Activated CD4-positive, CD25-positive, alpha-beta regulatory T cell treated with anti-CD3 and anti-CD28 coated beads, Interleukin-2, amount 50 U/mL, for 16 hours (primary cell): ENCODE measurements around the gene ATRNL1.
"Not testable (repeated sequence)": the region's sequence is repeated elsewhere in the genome, so short reads cannot be mapped to it uniquely, and the experiment has no call there.

ENCODE experiments used
- DNase-seq: peaks from one replicate; pipeline ENCODE4 v3.0.0-alpha.2; 2020; ENCODE audit warnings: low read depth, low spot score

ATRNL1 gene

DNA sequence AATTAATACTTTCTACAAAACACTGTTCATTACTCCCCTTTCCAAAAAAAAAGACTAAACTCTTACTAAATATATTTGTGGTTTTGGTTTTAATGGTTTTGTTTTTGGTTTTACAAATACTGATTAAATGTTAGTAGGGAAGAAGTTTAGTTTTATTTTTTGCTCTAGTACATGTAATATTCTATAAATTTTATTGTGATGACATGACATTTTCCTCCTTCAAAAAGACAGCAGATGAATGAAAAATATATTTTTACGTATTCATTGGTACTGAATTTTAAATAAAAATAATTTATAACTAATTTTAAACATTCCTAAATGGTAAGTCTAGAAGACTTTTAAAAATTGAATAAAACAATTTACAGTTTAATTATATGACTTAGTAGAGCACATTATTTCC lies 667.0 kb downstream of the ATRNL1 start:
- no peak for DNase-seq

DNA sequence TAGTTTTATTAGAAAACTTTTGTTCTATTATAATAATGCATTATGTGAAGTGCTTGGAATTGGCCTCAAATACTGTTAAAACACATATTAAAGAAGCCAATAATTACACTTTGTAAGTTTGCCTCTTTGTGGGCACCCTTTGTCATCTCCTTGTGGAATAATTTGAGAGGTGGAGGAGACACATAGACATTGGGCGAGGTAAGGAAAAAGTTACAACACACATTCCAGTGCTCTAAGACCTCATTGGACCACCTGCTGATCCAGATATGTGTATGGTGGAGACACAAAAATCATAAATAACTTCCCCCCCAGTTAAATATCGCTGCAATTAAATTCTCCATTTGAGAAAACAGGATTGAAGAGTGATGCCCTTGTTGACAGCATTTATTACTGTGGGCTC lies 668.0 kb downstream of the ATRNL1 start:
- no peak for DNase-seq

DNA sequence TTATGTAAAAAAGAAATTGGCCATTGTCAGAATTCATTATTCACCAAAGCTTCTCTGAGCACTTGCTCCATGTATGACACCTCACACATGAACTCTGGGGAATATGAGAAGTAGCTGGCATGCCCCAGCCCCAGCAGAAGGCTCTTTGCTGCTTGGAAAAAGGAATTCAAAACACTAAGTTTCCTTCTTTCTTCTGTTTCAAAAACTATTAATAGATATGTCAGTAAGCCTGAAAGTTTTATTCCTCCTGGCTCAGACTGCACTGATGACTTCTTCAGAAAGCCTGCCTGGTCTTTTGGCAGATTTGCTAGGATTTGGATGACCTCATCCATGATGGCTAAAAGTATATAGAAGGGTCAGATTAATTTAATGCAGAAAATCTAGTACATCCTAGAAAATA lies 668.9 kb downstream of the ATRNL1 start:
- DNase-seq: no peak

DNA sequence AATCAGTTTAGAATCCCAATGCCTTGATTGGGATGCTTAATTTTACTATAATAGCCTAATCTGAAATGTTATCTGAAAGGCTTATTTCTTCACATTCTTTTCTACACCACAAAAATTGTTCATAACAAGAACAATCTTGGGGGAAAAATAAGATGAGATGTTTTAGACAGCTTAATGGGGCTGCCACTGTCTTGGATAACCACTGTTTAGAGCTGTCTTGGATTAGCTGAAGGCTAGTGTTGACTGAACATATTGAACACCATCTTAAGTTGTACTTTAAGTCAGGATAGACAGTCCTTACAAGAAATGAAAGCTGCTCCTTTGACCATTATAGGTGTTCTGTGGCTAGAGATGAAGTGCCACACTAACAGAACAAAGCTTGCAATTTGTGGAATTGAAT lies 678.6 kb downstream of the ATRNL1 start:
- DNase-seq: no peak

DNA sequence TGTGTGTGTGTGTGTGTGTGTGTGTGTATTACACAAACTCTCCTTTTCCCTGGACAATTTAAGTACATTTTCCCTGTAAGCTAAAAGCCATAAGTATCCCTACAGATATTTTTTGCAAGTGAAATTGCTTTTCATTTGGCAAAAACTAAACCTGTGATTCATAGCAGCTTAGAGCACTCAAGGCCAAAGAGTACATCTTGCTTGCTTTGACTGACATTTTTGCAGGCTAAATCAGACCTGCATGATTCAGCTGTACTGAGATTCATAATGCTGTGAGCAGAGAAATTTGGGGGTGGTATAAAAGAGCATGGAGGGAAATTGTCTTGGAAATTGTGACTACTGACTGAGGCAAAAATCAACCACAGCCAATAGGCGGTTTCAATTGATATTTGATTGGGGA lies 679.4 kb downstream of the ATRNL1 start:
- no peak for DNase-seq

DNA sequence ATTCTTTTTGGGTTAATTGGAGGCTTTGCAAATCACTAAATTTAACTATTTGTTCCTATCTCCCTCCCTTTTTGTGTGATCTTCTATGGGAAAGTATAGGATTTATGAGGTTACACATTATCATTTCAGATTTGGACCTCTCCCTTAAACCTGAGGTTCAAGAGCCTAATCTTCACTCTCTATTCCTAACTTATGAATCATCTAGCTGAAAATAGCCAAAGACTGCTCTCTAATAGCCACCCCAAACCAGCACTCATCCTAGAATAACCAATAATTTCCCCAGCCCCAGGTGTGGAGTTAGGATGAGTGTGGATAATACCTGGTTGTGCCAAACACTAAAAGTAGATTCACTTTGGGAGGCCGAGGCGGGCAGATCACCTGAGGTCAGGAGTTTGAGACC lies 680.7 kb downstream of the ATRNL1 start:
- DNase-seq: no peak

DNA sequence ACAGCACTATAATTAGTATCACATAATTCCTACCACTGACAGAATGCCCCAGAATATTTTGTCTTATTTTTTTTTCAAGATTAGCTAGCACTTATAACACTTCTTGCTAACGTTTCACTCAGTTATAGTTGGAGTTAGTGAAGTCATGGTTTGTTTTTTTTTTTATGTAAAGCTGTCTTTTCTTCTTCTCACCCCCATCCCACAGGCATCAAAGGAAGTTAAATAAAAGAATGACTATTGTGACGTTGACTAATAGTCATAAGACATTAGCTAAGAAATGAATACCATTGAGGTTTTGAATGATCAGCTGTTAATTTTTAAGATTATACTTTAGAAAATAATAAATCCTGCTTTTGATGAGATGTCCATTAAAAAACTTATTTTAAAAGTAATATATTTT lies 681.6 kb downstream of the ATRNL1 start:
- no peak for DNase-seq

DNA sequence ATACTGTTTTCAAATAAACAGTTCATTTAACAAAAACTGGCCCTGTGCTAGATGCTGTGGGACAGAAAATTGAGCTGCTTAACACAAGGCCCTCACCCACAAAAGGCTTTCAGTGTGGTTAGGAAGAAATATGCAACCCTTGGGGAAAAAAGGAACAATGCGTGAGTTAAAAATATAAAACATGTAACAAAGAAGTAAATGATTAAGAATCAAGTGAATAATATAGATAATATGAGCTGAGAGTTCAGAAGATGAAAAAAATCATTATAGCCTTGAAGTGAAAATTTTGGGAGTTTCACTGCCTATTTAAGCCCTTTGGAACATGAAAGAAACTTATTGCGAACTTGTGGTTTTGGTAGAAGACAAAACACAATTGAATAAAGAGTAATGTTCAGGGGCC lies 684.5 kb downstream of the ATRNL1 start:
- no peak for DNase-seq

DNA sequence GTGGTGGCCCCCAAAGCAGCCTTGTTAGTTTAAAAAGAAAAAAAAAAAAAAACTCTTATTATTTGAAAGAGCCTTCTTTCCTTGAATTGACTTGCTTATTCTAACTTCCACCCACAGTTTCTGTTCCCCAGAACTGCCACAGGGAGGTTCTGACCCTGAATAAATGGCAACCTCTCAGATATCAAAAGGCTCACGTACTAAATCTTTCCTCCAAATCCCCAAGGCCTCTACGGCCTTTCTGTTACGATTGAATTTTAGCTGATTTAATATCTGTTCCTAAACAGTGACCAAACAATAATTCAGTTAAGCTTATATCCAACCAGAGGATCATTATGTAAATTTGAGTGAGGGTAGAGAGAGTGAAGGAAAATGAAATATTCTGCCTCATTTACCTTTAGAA lies 697.1 kb downstream of the ATRNL1 start:
- no peak for DNase-seq

DNA sequence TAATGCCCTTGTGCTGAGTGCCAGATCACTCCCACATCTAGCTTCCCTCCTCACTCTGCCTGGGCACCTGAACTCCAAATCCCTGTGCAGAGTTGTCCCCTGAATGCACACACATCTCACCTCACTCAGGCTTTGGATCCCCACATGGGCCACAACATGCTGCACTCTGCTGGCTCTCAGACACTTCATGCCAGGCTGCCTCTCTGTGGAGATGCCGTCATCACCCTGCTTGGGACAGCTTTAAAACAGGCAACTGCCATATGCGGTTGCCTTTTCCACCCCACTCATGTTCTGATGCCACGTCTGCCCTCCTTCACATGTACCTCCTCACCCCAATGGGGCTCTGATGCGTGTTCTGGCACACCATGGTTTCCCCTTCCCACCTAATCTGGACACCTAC lies 702.8 kb downstream of the ATRNL1 start:
- no peak for DNase-seq

DNA sequence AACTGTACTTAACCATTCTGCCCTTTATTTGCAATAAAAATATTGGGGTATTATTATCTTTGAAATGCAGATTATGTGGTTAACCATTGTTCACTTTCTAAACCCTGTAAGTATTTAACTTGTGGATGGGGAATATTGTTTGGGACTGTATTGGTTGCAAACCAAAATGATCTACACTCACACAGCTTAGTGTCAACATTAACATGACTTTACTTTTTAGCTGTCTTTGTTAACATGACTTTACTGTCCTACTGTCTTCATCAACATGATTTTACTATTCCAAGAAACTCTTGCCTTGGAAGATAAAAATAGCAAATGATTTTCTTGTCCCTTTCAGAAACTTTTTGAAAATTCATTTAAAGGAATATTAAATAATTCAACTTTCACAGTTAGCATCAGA lies 708.3 kb downstream of the ATRNL1 start:
- DNase-seq: no peak

DNA sequence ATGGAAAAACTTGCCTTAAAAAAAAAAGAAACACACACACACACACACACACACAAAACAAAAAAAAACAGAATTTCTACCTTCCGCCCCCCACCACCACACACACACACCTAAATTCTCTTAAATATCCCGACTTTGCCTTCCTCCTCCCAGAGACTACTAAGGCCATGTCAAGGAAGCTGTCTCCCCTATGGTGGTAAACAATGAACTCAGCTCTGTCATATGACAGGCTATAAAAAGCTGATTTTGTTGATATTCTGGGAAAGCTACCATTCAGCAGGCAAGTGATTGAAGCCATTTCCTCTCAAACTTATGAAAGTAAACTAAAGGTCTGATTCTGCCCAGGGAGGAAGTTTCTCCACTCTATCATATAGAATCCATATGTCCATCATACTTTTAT lies 708.8 kb downstream of the ATRNL1 start:
- no peak for DNase-seq

DNA sequence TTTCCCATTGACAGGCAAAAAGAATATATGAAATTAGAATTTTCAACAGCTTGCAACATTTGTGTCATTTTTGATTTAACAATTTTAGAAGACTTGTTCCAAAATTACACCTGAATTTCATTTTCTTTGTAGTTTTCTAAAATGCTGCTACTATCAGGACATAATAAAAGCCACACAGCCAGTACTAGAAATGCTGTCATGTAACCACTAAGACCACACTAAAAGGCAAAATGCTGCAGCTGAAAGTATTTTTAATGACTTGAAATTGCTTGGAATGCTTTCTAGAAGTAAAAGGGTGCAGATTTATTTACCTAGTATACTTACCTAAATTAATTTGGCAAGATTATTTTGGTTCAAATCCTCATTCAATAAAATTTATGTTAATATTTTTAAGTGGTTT lies 709.7 kb downstream of the ATRNL1 start:
- DNase-seq: no peak

DNA sequence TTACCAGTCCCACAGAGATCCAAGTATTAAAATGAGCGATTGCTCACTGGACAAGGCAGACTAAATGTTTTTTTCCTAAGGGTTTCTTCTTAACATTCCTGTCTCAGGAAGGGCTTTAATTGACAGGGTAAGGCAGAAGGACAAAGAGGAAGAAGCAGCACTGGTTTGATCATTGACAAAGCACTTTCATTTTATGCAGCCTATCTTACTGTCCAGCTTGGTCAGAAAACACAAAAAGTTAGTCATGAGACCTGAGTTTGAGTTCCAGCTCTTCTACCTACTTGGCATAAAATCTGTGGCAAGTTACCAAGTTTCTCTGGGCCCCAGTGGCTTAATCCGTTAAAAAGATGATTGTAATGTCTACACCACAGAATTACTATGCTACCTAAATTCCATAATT lies 721.4 kb downstream of the ATRNL1 start:
- no peak for DNase-seq

DNA sequence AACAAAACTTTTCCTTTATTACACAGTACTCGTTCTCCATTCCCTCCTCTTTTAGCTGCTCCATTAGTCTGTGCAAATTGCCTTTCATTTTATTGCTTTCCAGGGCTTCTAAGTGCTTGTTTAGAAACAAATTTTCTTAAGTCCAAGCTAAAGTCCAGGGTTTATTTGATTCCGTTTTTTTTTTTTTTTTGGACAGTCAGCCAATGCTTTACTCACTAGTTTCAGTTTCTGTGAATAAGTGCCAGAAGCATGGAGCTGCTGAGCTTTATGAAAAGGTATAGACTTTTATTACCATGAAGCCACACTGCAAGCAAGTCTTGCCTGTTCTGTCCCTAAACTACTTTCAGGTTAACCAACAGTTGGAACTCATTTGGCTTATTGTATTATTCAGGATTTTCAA lies 724.8 kb downstream of the ATRNL1 start:
- DNase-seq: no peak

DNA sequence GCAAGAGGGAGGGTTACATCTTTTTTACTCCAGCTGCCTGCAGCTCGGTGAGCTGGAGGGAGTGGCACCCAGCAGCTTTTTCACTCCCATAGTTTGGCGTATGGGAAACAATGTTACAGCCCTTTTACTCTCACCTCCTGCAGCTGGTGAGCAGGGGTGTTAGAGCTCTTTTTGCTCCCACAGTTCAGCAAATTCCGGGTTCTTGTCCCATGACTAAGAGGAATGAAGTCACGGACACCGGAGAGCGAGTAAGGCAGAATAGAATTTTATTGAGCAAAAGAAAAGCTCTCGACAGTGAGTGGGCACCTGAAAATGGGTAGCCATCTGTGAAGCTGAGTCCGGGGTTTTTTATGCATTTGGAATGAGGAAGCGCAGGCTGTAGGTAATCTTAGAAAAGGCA lies 733.2 kb downstream of the ATRNL1 start:
- no peak for DNase-seq

DNA sequence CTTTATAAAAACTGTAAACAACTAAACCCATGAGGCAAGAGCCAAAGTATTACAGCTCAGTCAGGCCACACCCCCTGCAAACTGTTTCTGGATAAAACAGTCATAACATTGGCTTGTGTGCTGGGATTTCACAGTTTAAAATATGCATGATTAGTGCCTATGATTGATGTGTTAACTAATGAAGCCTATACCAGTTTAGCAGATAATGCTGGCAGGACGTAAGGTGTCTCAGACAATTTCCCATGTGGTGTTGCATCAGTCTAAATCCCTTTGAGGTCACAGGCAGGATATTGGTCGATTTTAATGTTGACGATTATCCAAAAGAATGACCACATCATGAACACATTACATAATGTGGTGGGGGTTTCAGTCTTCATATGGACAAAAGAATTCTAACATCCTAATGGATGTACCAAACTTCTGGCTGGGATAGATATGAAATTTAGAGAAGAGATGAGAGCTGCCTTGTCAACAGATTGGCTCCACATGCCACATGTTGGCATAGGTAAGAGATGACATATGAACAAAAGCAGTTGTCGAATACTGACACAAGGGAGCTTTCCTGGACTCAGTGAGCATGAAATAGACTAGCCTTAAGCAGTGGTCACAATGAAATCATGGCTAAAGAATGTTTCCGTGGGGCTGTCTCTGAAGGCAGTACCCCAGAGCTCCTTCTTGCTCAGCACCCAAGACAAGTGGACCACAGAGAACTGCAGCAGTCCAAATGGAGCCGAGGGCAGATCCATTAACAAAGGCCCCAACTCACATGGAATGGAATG lies 734.3 kb downstream of the ATRNL1 start:
- DNase-seq: no peak

DNA sequence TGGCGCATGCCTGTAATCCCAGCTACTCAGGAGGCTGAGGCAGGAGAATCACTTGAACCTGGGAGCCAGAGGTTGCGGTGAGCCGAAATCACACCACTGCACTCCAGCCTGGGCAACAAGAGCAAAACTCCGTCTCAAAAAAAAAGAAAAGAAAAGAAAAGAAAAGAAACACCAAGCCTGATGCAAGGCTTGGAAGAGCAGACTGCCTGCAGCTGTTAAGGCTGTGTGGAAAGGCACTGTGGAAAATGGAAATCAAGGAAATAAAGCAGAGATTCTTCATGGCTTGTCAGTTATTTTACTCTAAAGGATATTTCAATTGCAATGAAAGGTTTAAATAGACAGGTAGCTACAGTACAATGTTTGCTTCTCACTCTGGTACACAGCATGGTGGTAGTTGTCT lies 735.0 kb downstream of the ATRNL1 start:
- DNase-seq: not testable (repeated sequence)

DNA sequence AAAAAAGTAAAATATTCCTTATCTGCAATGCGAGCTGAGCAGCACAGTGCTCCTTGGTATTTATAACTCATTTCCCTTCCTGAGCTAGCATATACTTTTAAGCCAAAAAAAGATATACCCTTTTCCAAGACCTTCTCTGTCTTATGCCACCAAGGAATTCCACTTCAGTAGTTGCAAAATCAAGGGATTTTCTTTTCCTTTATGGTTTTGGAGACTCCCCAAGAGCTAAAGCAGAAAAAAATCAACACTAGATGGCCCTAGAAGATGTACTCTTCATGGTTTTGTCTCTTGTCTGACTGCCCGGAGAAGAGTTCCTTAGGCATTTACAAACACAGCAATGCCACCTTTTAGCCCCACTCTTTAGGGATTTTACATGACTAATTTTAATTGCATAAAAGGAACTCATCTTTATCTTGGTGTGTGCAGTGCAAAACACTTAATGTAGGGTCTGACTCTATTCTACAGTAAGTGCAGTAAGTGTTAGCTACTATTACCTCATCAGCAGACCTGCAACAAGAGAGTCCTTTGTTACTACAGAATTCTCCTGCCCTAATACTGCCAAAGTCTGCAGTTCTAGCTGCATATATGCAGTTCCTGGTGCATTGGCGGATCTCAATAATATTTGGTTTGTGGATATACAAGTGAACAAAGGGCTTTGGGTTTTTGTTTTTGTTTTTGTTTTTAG lies 736.5 kb downstream of the ATRNL1 start:
- DNase-seq: no peak

DNA sequence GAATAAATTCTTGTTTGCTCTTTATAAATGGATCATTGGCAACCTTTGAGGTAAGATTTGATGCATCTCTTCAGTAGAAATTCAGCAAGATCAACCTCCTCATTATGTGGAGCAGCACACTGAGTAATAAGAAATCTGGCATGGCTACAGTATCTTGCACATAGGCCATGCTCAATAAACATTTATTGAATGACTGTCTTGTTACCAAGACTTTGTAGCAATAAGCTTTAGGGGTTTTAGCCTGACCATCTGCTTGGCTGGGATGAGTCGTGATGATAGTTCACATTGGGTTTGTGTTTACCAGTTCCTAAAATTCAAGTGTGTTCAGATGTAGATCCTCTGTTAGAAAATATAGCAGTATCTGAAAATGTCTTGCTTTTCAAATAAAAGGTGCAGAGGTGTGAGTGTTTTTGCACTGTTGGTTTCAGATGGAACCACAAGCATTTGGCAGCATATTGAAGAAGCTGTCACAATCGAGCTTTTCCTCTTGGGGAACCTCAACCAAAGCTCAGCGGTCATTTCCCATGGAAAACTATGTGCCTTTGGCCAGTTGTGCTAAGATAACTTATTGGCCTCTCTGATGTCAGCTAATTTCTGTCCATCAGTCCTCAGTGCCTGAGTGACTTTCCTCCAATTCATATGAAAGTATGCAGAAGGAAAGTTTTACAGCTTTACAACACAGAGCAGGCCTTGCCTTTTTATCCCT lies 737.3 kb downstream of the ATRNL1 start:
- no peak for DNase-seq

DNA sequence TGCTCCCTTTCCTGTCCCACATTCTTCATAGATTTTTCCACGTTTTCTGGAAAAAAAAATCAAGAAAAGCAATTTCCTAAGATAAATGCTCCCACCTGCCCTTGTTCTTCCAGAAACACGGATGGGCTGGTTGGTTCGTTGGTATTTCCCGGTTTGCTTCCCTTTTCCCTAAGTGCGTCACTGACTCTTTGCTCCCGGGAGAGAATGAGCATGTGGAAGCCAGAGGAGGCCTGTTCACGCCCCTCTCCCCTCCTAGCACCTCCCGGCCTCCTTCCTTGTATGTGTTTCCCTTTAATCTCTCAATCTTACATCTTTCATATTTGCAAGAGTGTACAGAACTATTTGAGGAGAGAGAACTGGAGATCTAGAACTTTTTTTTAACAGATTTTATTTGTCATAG lies 737.9 kb downstream of the ATRNL1 start:
- no peak for DNase-seq

DNA sequence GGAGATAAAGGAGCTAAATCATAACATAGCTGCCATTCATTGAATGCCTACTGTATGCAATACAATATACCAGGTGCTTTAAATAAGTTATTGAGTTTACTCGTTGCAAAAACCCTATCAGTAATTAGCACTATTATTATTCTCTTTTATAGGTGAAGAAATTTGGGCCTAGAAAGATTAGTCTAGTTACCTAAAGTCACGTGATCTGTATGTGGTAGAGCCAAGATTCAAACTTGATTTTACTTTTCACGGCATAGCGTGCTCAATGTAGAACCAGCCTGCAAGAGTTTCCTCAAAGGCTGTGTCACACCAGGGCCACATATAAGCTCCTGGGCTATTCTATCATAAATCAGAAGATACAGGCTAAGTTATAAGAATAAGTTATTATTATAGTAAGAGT lies 740.0 kb downstream of the ATRNL1 start:
- no peak for DNase-seq

DNA sequence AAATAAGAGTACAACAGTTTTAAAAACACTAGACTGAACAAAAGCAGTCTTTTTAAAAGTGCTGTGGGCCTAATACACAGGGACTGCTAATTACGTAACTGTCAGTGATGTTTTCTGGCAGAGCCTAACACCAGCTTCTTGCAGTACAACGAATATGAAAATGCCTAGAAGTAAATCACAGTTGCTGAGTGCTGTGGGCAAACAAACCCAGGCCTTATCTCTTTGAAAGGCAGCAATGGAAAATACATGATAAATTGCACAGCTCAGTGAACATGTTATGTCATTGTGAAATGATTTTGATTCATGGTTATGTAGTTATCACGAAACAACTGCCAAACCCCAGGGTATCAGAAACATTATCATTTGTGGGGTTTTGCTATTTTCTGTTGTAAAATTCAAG lies 751.4 kb downstream of the ATRNL1 start:
- DNase-seq: no peak
